Upper lobe of left lung (tissue), 6 donors: ENCODE results near the gene RBM42. TPM values are rescaled to one million over a fixed set of nuclear protein-coding genes. Genes with fewer than 3 reads are reported as not detected.

ENCODE experiments used
- ATAC-seq, 2 donors: fragments of 200-7000 bp; cut with Tn5 transposase; one replicate each; pipeline ENCODE4 v1.9.1; 2022; ENCODE audit warnings: mild to moderate bottlenecking in 2 of 2, moderate library complexity in 2 of 2; ENCODE audit not compliant: low FRiP score in 2 of 2
- DNase-seq, 2 donors: peaks; one replicate each; pipeline ENCODE4 v3.0.0-alpha.2; 2019 to 2020
- H3K27ac ChIP-seq, 4 donors: fragments of 200-600 bp; sonication (generic); one replicate each; pipeline ENCODE4 v1.5.1; 2016 to 2019
- H3K27me3 ChIP-seq, 4 donors: fragments of 200-600 bp; sonication (generic); one replicate each; pipeline ENCODE4 v1.5.1; 2017 to 2019
- H3K36me3 ChIP-seq, 4 donors: fragments of 200-600 bp; sonication (generic); one replicate each; pipeline ENCODE4 v1.5.1; 2016 to 2019
- H3K4me1 ChIP-seq, 4 donors: fragments of 200-600 bp; sonication (generic); one replicate each; pipeline ENCODE4 v1.5.1; 2018 to 2019
- H3K4me3 ChIP-seq, 4 donors: fragments of 200-600 bp; sonication (generic); one replicate each; pipeline ENCODE4 v1.5.1; 2017 to 2019; ENCODE audit warnings: mild to moderate bottlenecking in 2 of 4, moderate library complexity in 1 of 4
- H3K9me3 ChIP-seq, 4 donors: fragments of 200-600 bp; sonication (generic); one replicate each; pipeline ENCODE4 v1.5.1; 2018 to 2019
- CTCF ChIP-seq, 6 experiments: fragments of 450-650 bp in 4 of 6; fragments of 200-600 bp in 2 of 6; sonication (generic) in 2 of 6; IDR thresholded peaks; one replicate each; pipeline ENCODE4 v1.5.1; 2016 to 2019; ENCODE audit warnings: antibody characterized with exemption in 6 of 6
- EP300 ChIP-seq, 4 donors: sonication (generic); formaldehyde crosslinking; IDR thresholded peaks; one replicate each; pipeline ENCODE4 v1.5.1; 2017; ENCODE audit warnings: antibody characterized with exemption in 4 of 4, control low read depth in 2 of 4
- POLR2A ChIP-seq, 4 donors: fragments of 450-650 bp; IDR thresholded peaks; one replicate each; pipeline ENCODE4 v1.5.1; 2016 to 2017; ENCODE audit warnings: antibody characterized with exemption in 4 of 4, mild to moderate bottlenecking in 2 of 4
- POLR2AphosphoS5 ChIP-seq, 2 donors: sonication (generic); formaldehyde crosslinking; IDR thresholded peaks; one replicate each; pipeline ENCODE4 v1.5.1; 2017; ENCODE audit warnings: antibody characterized with exemption in 2 of 2
- WGBS, 2 donors: methylation state at CpG; one replicate each; pipeline ENCODE4 v1.1.5; 2017 to 2018; 5-methylcytosine and 5-hydroxymethylcytosine counted together
- total RNA-seq, 6 donors: library from RNA; depleted of rRNA in 4 of 6; stranded (reverse); fragments of >200 nt in 4 of 6; gene quantifications; one replicate each; pipeline versions ENCODE4 v1.1.0 to v1.2.1, GENCODE V29; 2016 to 2021
- donor health status: DM: no; HTN: no; CAD: no; lungs with moderate emphysema.
- donor health status: DM: no; HTN: yes; CAD: no; lungs with severe emphysema.

Gene RBM42
- 10 to 100 TPM; 37.7 to 80.3 (median 71.3) TPM for total RNA-seq

DNA sequence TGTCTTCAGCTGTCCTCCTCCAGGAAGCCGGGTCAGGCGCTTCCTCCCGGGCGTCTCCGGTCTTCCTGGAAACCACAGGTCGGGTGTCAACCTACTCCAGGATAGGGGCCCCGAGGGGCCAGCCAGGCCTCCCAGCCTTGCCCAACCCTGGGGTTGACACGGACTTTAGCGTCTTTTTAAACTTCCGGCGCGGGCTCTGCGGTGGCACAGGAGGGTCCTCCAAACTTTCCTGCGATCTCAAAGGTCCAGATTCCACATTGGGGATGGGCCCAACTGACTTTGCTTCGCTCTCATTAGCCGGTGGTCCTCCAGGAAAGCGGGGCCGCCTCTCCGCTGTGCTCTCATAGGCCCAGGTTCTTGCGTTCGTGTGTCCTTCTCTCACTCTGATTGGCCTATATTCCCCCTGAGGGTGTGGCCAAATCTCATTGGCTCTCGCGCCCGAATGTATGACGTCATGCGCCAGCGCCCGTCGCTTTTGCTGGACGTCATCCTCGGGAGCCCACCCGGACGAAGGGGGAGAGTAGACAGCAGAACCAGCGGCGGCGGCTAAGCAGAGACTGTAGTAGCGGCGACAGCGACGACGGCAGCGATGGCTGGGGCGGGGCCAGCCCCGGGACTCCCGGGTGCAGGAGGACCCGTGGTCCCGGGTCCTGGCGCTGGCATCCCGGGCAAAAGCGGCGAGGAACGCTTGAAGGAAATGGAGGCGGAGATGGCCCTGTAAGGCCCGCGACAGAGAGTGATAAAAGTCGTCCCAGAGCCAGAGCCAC, at the start of gene RBM42:
Gene RBM42 (plus strand): TSS at position 472 of the 767 bp plus-strand sequence. CDS start 118 bp downstream, at position 590.
- no peaks in the 10 kb centered on the region for H3K9me3 ChIP-seq
- no peaks in the 10 kb centered on the region for H3K27me3 ChIP-seq
- H3K27ac ChIP-seq: peak within 1 kb of the TSS; percentile 90 to 96 (median 92)
- H3K4me3 ChIP-seq: peak within 1 kb of the TSS; percentile 75 to 100 (median 90)
- DNase-seq: peak; percentile 98
- peaks cover 24 to 37% (median 32%) of the 10 kb centered on the region in 4 donors for H3K36me3 ChIP-seq
- peaks cover 9 to 22% (median 17%) of the 10 kb centered on the region in 4 donors for H3K4me1 ChIP-seq
- 0 to 1% methylated on average over 36 to 56 of the region's 56 CpGs for WGBS, 2 donors
- TF ChIP-seq EP300 (IDR thresholded peaks at IDR 0.05): peak in 1 of 4 donors; percentile 3
- TF ChIP-seq CTCF (IDR thresholded peaks at IDR 0.05): peak in 3 of 6 experiments; percentile 22 to 39 (median 27)
- TF ChIP-seq POLR2AphosphoS5 (IDR thresholded peaks at IDR 0.05): peak; percentile 96 to 97
- TF ChIP-seq POLR2A (IDR thresholded peaks at IDR 0.05): peak; percentile 66 to 86 (median 72)
- peak; percentile 100 for ATAC-seq

GRCh38 chr19:35582760-35583159, 46.1 kb upstream of the RBM42 start:
- Histone ChIP-seq H3K4me1 (no peaks in the 10 kb centered on the region), H3K36me3 (no peaks in the 10 kb centered on the region), H3K27me3 (no peaks in the 10 kb centered on the region), H3K4me3 (no peak overlapping the region), H3K27ac (no peak overlapping the region), H3K9me3 (no peaks in the 10 kb centered on the region)
- no peak for TF ChIP-seq POLR2A (IDR thresholded peaks at IDR 0.05)
- TF ChIP-seq EP300 (IDR thresholded peaks at IDR 0.05): no peak
- TF ChIP-seq CTCF (IDR thresholded peaks at IDR 0.05): no peak
- ATAC-seq: no peak
- DNase-seq: no peak
- WGBS, 2 donors: 76 to 80% methylated on average over 1 of the region's 1 CpG

DNA sequence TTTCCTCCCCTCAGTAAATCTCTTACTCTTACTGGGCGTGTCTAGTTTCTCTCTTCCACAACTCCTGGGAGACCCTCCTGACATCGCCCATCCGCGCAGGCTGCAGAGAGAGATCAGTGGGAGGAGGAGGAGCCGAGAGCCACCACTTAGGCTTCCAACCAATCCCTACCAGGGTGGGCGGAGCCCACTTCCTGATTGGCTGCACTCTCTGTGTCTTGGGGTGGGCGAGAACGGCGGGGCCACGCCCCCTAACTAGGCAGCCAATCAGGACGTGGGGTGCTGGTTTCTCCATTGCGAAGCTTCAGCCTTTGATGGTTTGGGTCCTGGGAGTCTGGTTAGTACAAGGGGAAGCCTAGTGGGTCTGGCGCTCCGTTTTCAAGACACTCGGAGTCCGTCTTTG, 43.0 kb upstream of the RBM42 start, which contains the start of gene PMIS2:
Gene PMIS2 (plus strand): TSS at position 326 of the 400 bp plus-strand sequence. CDS start 87 bp downstream, outside the sequence.
- Histone ChIP-seq H3K27me3 (no peaks in the 10 kb centered on the region), H3K36me3 (no peaks in the 10 kb centered on the region), H3K27ac (no peak within 1 kb of the TSS), H3K9me3 (no peaks in the 10 kb centered on the region), H3K4me1 (no peaks in the 10 kb centered on the region), H3K4me3 (no peak within 1 kb of the TSS)
- TF ChIP-seq CTCF (IDR thresholded peaks at IDR 0.05): no peak
- no peak for TF ChIP-seq POLR2A (IDR thresholded peaks at IDR 0.05)
- TF ChIP-seq EP300 (IDR thresholded peaks at IDR 0.05): no peak
- no peak for TF ChIP-seq POLR2AphosphoS5 (IDR thresholded peaks at IDR 0.05)
- no peak for ATAC-seq
- DNase-seq: no peak
- 33 to 34% methylated on average over 9 to 16 of the region's 16 CpGs for WGBS, 2 donors

DNA sequence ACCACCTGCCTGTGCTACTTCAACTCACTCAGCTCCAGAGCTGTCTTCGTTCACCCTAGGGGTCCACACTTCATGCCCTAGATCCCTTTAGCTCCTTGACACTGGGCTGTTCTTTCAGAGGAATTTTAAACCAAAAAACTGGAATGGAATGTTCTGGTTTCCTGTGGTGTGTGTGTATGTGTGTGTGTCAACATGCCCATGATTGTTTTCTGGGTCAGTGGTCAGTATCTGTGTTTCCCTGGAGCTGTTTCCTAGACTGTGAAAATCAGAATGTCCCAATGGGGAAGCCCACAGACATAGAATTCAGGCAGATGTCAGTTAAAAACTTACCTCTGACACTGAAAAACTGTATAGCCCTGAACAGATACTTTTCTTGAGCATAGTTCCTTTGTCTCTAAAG, 41.5 kb upstream of the RBM42 start:
- no peaks in the 10 kb centered on the region for H3K27me3 ChIP-seq

More for the DNA sequence above, 41.5 kb upstream of the RBM42 start:
- WGBS, 2 donors: 40 to 41% methylated on average over 1 of the region's 1 CpG
- TF ChIP-seq POLR2AphosphoS5 (IDR thresholded peaks at IDR 0.05): no peak
- no peak for TF ChIP-seq POLR2A (IDR thresholded peaks at IDR 0.05)
- no peak for TF ChIP-seq CTCF (IDR thresholded peaks at IDR 0.05)
- no peak for TF ChIP-seq EP300 (IDR thresholded peaks at IDR 0.05)
- Histone ChIP-seq H3K27ac (no peak overlapping the region), H3K4me1 (no peaks in the 10 kb centered on the region), H3K36me3 (no peaks in the 10 kb centered on the region), H3K9me3 (no peaks in the 10 kb centered on the region), H3K4me3 (no peak overlapping the region)
- ATAC-seq (no peak), DNase-seq (no peak)
